Stimulated activated CD8-positive, alpha-beta memory T cell treated with anti-CD3 and anti-CD28 coated beads, Interleukin-7, amount 100 ng/mL, for 1 hour (primary cell): ENCODE data around the gene RFX2.

Experiments
- DNase-seq, 2 donors: peaks; one replicate each; pipeline ENCODE4 v3.0.0-alpha.2; 2020; ENCODE audit warnings: low read depth in 2 of 2

RFX2 gene

DNA sequence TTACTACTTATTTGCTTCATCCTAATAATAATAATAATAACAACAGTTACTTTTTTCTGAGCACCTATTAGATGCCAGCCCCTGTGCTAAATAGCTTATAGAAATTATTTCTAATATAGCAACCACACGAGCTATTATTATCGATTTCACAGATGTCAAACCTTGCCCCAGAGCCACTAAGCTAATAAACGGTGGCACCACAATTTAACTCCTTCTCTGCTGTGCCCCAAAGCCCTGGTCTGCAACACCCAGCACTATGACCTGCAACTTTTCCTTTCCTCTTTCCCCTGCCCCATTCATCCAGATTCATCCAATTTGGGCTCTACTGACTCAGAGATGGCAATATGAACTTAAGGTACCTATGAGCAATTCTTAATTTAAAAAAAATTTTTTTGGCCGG is 6.4 kb downstream of the RFX2 start:
- no peak for DNase-seq

DNA sequence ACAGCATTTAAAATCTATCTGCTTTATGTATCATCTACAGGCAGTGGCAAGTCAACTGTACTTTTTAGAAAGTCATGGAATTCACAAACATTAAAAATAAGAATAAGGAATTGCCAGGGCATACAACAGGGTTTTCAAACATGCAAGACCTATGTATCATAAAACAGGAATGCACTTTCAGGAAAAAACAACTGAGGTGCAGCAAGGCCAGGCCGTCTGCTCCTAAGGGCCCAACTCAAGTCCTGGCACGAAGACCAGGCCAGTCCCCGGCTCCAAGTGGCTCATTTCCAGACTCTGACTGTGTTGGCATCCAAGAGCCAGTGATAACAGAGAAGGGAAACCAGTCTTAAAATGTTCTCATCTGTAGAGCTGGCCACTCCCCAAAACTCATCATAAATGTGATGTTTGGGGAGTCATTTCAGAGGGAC is 7.1 kb downstream of the RFX2 start:
- DNase-seq, result no peak

DNA sequence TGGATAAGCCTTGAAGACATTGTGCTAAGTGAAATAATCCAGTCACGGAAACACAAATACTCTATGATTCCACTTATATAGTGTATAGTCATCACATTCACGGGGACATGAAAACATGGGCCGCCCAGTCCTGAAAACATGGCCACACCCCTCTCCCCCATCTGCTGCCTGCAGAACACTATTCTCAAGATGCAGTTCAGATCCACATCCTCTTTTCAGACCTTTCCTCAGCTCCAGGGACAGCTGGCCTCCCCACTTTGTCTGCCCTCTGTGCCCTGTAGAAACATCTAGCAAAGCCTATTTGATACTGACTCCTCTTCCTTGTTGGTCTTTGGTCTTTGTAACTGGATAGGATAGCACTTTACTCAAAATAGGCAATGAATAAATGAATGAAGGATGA is 8.3 kb downstream of the RFX2 start:
- DNase-seq, result no peak

DNA sequence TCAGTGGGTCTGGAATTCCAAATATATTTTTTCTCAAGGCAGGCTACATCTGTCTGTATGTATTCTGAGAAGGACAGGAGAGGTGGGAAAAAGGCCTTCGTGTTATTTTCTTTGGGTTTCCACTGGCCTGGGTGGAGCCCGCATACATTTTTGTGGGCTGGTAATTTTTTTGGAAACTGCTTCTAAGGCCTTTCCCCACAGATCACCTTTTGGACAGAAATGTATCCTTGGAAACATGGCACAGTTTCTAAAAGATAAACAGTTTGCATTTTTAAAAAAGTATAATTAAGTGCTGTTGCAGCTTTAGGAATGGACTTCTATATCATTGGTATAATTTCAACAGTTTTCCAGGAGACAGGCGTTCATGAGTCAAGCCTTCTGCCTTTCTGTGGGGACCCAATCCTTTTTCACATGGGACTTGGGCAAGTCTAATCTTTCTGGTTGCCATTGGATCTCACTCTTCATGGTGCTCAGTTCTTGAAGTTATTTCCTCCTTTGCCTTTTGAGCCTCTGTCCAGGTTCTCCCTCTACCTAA is 8.9 kb downstream of the RFX2 start:
- DNase-seq, result no peak

DNA sequence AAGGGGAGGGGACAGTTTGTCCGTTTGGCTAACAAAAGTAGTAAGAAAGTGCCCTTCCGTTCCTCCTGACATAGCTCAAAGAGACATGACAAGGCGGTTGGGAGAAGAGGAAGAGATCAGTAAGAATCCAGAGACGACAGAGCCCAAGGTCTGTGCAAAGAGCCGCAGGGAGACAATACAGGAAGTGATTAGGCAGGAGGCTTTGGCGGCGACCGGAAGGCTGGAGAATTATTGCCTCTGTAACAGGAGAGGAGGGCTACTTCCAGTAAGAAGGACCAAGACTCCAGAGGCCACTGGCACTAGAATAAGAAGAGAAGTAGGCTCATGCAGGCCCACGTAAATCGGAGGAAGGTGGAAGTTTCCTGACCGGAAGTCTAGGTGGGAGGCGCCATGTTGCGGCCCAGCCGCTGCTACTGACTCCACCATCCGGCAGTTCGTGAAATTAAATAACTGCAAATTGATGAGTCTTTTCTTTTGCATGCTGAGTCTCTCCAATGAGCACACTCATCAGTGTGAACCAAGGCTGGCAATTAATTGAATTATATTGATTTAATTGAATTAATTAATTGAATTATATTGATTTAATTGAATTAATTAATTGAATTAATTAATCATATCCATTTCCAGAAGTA is 9.9 kb downstream of the RFX2 start:
- no peak for DNase-seq

DNA sequence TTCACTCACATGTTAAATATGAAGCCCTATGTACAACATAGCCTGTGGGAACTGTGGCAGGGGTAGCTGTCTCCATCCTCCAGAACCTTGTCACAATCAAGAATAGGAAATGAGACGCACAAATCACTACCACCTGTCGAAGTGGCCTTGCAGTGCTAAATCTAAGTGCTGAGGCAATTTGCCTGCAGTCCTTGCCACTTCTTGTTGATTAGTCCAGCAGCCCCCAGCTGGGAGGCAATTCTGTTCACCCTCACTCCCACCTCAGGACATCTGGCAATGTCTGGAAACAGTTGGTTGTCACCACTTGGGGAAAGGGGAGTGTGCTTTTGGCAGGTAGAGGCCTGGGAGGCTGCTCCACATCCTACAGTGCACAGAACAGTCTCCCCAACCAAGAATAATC is 10.7 kb downstream of the RFX2 start:
- DNase-seq, result no peak

DNA sequence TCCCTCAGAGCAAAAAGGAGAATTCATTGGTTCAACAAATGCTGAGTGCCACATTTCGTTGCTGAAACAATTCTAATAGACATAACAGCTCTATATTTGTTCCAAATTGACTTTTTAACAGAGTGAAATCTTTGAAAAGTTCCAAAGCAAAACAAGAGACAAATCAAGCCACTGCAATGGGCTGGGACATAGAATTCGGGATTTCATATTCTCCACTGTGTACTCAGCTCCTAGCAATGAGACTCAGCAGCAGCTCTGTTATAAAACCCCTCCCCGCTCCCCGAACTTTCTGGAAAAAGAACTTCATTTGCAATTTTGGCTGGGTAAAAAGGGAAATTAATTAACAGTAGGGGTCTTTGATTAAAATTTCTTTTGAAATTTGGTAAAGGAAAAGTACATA is 11.3 kb downstream of the RFX2 start:
- DNase-seq, result no peak

DNA sequence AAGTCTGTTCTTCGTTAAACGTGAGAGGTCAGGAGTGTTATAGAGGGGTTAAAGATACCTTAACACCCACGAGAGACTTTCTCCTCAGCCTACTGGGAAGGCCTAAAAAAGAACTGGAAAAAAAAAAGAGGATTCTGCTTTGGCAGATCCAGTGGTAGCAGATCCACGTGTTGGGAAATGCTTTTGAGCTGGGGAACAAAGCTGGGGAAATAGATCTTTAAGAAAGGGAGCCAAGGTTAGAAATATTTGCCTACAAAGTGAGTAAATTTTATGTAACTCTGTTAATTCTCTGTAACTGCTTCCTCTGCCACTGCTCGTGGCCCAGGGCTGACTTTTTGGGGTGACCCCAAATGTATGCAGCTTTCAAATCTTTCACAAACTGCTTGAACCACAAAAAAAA is 11.7 kb downstream of the RFX2 start:
- no peak for DNase-seq

DNA sequence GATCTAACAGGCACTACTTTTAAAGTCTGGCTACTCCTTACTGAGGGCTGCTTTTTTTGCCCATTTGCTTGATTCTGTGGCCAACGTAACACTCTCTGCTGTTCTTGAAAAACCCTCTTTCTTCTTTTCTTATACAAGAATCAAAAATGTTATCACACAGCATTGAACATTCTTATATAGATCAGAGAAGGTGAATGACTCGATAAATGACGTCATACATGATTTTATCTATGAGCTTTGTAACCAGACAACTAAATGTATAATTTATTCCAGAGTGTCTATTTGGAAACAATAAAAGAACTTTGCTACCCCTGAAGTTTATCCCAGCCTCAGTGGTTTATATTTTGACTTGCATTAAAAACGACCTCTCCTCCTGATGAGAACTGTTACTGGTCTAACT is 12.4 kb downstream of the RFX2 start:
- DNase-seq, result no peak

DNA sequence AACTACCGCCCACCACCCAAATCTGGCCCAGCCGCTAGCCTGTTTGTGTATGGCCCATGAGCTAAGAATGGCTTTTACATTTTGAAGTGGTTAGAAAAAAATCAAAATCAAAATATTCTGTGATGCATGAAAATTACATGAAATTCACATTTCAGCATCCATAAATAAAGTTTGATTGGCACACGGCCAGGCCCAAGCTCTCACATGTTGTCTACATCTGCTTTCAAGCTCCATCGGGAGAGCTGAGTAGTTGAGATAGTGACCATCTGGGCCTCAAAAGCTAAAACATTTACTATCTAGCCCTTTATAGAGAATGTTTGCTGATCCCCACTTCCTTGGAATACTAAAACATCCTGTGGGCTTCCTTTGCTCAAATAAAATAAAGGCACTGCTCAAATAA is 14.5 kb downstream of the RFX2 start:
- DNase-seq, result no peak

DNA sequence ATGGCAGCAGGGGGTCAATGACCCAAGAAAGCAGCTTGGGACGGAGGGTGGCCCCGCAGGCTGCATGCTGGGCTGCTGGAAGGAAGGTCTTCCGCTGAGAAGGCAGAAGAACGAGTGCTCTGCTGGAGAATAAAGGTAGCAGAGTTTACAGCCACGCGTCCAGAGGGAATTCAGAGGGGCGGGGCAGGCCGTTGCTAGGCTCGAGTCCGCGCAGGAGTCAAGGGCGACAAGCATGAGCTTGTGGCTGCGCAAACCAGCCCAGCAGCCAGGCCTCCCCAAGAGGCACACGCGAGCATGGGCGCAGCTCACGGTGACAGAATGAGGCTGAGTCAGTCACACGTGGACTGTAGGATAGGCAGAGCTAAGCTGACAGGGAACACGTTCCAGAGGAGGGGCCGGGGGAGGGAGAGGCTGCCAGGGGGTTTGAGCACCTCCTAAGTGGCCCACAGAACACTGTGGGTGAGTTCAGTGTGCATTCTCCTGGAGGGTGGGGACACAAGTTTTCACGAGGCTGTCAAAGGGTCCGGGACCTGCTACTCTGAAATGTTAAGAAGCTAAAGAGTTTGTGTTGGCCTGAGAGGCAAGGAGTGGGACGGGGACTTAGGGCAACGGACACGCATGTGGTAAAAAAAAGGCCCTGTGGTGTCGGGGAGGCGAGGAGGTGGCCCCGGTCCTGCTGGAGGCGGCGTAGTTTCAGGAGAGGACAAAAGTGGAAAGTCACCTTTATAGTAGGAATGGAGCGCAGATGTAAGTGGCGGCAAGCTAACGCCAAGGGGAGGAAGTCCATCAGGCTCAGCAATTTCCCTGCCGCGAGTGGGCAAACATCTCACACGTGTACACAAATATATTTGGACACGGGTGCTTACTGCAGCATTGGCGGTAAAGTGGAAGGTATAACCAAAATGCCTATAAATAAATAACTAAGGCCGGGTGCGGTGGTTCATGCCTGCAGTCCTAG is 17.7 kb downstream of the RFX2 start:
- DNase-seq, result no peak

DNA sequence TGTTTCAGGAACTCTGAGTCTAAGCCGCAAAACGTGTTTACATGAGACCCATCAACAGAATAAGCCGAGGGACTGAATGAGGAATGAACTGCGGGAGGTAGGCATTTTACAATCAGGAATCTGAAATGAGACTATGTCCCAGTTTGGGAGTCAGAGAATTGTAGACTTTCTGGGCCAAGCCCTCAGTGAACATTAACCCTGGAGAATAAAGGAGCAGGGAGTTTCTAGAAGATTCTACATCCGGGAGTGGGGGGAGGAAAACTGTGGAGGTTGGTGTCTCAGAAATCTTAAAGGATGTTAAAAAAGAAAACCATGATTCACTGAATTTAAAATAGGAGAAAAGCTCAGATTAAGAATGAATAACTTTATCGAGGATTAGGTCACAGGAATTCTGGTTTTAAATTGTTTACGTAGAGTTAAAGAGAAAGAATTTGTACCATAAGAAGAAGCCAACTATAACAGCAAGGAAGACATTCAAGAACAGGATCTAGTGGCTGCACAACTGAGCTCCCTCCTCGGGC is 18.5 kb downstream of the RFX2 start:
- DNase-seq, result no peak

DNA sequence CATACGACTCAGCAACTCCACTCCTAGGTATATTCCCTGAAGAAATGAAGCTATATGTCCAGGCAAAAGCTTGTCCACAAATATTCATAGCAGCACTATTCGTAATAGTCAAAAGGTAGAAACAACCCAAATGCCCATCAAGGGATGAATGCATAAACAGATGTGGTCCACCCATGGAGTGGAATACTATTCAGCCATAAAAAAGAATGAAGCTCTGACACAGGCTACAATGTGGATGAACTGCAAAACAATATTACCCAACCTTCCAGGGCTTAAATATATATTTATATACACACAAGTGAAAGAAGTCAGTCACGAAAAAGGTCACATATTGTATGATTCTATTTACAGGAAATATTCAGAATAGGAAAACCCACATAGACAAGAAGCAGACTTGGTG is 19.7 kb downstream of the RFX2 start:
- no peak for DNase-seq

DNA sequence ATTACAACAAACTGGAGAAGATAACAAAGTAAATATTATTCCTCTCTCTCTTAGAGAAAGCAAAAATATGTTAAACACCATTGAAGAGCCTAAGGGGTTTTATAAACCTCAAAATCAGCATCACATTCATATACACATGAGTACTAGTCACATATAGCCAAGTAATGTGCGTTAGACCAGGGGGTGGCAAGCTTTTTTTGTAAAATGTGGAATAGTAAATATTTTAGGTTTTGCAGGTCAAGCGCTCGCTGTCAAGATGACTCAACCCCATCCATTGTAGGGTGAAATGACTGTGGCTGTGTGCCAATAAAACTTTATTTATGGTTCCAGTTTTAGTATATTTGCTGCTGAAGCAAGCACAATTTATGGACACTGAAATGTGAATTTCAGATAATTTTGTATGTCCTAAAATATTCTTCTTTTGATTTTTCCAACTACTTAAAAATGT is 21.7 kb downstream of the RFX2 start:
- DNase-seq, result no peak

DNA sequence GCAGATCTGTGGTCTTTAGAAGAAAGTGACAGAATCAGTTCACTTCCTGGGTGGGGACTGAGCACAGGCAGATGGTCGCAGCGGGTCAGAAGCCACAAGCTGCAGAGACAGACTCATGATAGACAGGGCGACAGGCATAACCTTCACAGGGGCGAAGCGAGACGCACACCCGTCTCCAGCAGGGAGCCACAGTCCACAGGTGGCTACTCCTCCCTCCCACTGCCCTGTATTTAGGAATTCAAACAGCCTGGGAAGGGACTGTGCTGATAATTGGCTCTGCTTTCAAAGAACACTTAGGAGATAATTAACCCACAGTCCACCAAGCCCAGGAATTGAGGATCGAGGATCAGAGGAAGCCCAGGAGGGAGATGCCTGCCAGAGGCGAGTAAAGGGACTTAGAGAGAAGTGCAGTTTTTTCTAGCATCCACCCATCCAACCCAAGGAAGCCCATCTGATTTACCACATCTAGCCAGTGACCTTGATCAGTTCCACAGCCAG is 23.2 kb downstream of the RFX2 start:
- DNase-seq, result no peak

DNA sequence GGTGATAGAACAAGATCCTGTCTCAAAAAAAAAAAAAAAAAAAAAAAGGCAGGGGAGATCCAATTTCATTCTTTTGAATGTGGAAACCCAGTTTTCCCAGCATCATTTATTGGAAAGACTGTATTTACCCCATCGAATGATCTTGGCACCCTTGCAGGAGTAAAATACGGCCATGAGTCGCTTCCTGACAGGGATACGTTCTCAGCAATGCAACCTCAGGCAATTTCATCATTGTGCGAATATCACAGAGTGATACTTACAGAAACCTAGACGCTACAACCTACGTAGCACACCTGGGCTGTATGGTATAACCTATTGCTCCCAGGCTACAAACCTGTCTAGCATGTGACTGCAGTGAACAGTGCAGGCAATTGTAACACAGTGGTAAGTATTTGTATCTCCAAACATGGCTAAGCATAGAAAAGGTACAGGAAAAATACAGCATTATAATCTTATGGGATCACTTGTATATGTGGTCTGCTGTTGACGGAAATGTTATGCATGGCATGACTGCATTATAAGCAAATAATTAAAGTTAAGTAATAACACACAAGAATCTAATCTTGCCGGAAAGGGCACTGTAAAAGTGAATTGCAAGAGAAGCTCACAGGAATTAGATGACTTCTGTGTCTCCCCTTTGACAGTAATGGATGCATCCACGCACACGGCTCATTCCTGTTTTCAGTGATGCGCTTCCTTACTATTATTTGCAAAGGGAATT is 24.1 kb downstream of the RFX2 start:
- DNase-seq, result no peak

DNA sequence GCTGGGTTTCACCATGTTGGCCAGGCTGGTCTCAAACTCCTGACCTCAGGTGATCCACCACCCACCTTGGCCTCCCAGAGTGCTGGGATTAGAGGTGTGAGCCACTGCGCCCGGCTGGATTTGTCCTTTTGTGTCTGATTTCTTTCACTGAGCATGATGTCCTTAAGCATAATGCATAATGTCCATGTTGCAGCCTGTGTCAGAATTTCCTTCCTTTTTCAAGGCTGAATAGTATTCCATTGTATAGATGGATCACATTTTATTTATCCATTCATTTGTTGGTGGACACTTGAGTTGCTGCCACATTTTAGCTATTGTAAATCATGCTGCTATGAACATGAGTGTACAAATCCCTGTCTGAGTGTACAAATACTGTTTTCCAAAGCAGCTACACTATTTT is 25.5 kb downstream of the RFX2 start:
- DNase-seq, result no peak

DNA sequence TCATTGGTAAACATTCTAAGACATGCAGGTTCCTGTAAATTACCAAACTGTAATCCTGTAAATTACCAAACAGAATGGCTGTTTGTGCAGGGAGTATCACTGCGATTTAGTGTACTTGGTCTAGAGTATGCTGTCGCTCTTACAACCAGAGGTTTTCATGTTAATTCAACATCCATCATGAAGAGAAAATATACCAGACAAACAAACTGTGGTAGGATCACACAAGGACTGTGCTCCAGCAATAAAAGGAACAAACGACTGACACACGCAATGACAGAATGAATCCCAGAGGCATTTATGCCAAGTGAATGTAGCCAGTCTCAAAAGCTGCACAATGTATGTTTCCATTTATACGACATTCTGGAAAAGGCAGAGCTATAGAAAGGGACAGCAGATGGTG is 31.2 kb downstream of the RFX2 start:
- DNase-seq, result no peak

DNA sequence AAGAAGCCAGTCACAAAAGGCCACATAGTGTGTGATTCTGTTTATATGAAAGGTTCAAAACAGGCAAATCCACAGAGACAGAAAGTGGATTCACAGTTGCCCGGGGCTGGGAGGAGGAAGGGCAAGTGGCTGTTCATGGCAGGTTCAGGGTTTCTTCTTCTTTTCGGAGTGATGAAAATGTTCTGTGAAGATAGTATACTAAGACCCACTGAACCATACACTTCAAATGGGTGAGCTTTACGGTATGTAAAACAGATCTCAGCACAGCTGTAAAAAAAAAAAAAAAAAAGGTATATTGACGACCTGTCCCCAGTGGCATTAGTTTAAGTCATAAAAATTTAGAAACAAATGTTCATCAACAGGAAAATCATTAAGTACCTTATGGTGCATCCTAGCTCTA is 32.2 kb downstream of the RFX2 start:
- no peak for DNase-seq

DNA sequence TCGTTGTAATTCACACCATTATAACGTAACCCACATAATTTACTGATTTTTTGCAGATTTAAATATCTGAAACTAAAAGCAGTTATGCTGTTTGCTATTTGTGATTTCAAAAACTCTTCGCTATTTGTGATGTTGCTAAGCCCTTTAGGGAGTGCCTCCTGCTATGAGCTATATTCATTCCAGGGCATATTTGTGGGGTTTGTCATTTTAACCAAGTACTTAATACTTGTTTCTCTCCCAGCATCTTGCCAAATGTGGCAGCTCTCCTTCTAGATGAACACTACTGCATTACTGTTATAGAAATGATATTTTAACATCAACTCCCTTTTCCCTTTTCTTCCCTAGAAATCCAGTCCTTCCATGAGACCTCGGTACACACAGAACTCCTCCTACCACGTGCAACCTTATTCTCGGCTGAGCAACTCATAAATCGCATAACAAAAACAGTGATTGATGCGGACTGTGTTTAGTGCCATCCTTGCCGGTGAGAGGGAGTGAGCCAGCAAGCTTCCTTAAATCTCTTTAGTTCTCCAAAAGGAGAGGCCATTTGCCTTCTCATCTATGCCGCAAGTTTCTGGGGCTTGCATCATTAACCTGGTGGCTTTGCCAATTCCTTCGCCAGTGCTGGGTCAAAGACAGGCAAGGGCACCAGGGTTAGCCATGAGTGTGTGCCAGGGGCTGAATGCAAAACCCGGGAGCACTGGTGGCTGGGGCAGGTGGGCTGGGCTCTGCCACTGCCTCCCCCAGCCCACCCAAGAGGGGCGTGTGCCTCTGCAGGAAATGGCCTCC is 33.4 kb downstream of the RFX2 start:
- no peak for DNase-seq

DNA sequence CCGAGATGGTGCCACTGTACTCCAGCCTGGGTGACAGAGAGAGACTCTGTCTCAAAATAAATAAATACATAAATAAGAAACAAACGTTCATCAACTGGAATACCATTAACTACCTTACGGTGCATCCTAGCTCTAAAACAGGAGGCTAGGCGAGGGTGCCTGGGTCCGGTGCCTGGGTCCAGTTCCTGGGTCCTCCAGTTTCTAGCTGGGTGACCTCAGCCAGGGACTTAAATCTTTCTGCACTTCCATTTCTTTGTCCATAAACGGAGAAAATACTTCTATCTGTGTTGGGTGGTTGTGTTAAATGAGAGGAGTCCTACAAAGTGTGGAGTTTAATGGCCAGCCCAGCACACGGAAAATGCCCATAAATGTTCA is 34.0 kb downstream of the RFX2 start:
- DNase-seq, result no peak
